Measurements from ENCODE around the gene PILRB. TPM values are rescaled to one million over a fixed set of nuclear protein-coding genes. Genes with fewer than 3 reads are reported as not detected.
A peak's percentile ranks its signal among the peaks of the same experiment; 100 is the strongest.

Gene PILRB
- total and polyA plus RNA-seq, 9 of the 15 experiments (the other 6 are each of a cell fraction or from before 2014, with no cell fraction given), result 6.2 to 94.6 (median 37.0) TPM

DNA sequence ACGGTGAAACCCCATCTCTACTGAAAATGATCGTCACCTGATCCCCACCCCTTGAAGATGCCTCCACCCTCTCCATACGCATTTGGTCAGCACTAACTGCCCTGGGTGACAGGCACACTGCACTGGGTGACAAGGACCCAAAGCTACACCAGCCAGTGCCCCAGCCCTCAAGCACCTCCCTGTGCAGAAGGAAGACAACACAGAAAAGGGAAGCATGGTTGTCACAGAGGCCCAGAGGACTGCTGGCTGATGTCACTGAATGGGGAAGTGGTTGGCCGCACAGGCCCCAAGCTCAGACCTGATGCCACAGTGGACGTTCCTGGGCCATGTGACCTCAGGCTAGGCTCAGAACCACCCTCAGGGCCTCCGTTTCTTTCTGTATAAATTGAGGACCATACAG is 11.2 kb downstream of the PILRB start (continued):
- TF ChIP-seq RBM25 (IDR thresholded peaks at IDR 0.05; ENCODE audit: low read depth, low read length, severe bottlenecking) (no peak), MITF (IDR thresholded peaks at IDR 0.05) (no peak), HCFC1 (IDR thresholded peaks at IDR 0.05; ENCODE audit: low read depth, low read length) (no peak), ZNF668 (CRISPR knock-in tag; IDR thresholded peaks at IDR 0.05) (no peak), EP300 (IDR thresholded peaks at IDR 0.05; ENCODE audit: low read length) (no peak), KDM5B (IDR thresholded peaks at IDR 0.05; ENCODE audit: insufficient replicate concordance, low read depth, low read length) (no peak), SUPT5H (IDR thresholded peaks at IDR 0.05) (peak; percentile 46), TCF15 (CRISPR knock-in tag; IDR thresholded peaks at IDR 0.05) (no peak), SNIP1 (IDR thresholded peaks at IDR 0.05; ENCODE audit: low read depth) (no peak), STAT5A (IDR thresholded peaks at IDR 0.05; ENCODE audit: borderline replicate concordance, low read length) (no peak), NFIX (CRISPR knock-in tag; IDR thresholded peaks at IDR 0.05; ENCODE audit: low read depth) (no peak)
- TF ChIP-seq, protein P1, sequence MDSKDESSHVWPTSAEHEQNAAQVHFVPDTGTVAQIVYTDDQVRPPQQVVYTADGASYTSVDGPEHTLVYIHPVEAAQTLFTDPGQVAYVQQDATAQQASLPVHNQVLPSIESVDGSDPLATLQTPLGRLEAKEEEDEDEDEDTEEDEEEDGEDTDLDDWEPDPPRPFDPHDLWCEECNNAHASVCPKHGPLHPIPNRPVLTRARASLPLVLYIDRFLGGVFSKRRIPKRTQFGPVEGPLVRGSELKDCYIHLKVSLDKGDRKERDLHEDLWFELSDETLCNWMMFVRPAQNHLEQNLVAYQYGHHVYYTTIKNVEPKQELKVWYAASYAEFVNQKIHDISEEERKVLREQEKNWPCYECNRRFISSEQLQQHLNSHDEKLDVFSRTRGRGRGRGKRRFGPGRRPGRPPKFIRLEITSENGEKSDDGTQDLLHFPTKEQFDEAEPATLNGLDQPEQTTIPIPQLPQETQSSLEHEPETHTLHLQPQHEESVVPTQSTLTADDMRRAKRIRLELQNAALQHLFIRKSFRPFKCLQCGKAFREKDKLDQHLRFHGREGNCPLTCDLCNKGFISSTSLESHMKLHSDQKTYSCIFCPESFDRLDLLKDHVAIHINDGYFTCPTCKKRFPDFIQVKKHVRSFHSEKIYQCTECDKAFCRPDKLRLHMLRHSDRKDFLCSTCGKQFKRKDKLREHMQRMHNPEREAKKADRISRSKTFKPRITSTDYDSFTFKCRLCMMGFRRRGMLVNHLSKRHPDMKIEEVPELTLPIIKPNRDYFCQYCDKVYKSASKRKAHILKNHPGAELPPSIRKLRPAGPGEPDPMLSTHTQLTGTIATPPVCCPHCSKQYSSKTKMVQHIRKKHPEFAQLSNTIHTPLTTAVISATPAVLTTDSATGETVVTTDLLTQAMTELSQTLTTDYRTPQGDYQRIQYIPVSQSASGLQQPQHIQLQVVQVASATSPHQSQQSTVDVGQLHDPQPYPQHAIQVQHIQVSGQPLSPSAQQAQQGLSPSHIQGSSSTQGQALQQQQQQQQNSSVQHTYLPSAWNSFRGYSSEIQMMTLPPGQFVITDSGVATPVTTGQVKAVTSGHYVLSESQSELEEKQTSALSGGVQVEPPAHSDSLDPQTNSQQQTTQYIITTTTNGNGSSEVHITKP (IDR thresholded peaks at IDR 0.05; ENCODE audit: partially characterized antibody), result no peak
- TF ChIP-seq, protein P2, sequence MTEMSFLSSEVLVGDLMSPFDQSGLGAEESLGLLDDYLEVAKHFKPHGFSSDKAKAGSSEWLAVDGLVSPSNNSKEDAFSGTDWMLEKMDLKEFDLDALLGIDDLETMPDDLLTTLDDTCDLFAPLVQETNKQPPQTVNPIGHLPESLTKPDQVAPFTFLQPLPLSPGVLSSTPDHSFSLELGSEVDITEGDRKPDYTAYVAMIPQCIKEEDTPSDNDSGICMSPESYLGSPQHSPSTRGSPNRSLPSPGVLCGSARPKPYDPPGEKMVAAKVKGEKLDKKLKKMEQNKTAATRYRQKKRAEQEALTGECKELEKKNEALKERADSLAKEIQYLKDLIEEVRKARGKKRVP (CRISPR knock-in tag; IDR thresholded peaks at IDR 0.05), result no peak
- TF ChIP-seq, protein P3, sequence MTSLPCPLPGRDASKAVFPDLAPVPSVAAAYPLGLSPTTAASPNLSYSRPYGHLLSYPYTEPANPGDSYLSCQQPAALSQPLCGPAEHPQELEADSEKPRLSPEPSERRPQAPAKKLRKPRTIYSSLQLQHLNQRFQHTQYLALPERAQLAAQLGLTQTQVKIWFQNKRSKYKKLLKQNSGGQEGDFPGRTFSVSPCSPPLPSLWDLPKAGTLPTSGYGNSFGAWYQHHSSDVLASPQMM (CRISPR knock-in tag; IDR thresholded peaks at IDR 0.05), result no peak
- TF ChIP-seq, protein P4, sequence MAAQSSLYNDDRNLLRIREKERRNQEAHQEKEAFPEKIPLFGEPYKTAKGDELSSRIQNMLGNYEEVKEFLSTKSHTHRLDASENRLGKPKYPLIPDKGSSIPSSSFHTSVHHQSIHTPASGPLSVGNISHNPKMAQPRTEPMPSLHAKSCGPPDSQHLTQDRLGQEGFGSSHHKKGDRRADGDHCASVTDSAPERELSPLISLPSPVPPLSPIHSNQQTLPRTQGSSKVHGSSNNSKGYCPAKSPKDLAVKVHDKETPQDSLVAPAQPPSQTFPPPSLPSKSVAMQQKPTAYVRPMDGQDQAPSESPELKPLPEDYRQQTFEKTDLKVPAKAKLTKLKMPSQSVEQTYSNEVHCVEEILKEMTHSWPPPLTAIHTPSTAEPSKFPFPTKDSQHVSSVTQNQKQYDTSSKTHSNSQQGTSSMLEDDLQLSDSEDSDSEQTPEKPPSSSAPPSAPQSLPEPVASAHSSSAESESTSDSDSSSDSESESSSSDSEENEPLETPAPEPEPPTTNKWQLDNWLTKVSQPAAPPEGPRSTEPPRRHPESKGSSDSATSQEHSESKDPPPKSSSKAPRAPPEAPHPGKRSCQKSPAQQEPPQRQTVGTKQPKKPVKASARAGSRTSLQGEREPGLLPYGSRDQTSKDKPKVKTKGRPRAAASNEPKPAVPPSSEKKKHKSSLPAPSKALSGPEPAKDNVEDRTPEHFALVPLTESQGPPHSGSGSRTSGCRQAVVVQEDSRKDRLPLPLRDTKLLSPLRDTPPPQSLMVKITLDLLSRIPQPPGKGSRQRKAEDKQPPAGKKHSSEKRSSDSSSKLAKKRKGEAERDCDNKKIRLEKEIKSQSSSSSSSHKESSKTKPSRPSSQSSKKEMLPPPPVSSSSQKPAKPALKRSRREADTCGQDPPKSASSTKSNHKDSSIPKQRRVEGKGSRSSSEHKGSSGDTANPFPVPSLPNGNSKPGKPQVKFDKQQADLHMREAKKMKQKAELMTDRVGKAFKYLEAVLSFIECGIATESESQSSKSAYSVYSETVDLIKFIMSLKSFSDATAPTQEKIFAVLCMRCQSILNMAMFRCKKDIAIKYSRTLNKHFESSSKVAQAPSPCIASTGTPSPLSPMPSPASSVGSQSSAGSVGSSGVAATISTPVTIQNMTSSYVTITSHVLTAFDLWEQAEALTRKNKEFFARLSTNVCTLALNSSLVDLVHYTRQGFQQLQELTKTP (IDR thresholded peaks at IDR 0.05; ENCODE audit: low read depth in 1 of 2, partially characterized antibody in 2 of 2), result no peak
